IMR-90 (cell line): ENCODE measurements around the gene MAP3K5. TPM values are rescaled to one million over a fixed set of nuclear protein-coding genes. Genes with fewer than 3 reads are reported as not detected.

Experiments used
- ATAC-seq: fragments of 200-7000 bp; cut with Tn5 transposase; 2 replicates; pipeline ENCODE4 v1.9.1; 2020; ENCODE audit warnings: low read depth, mild to moderate bottlenecking, moderate library complexity
- BruUV-seq: library from RNA; stranded (reverse); fragments of 400-500 nt; replicated peaks from 2 replicates; lab custom pipeline; 2021; lab: Mats Ljungman, UMichigan
- CTCF ChIA-PET: fragments of 300-600 bp; formaldehyde crosslinking; extraction: SDS; loops from one replicate; lab custom pipeline; 2021; ENCODE audit warnings: antibody characterized with exemption; lab: Yijun Ruan, JAX
- POLR2A ChIA-PET: fragments of 300-600 bp; sonication (Branson Sonifier 250); formaldehyde crosslinking; loops from one replicate; lab custom pipeline; 2022; ENCODE audit warnings: antibody characterized with exemption; ENCODE audit not compliant: unreplicated experiment; lab: Charles Lee
- DNase-seq: peaks from one replicate; pipeline ENCODE4 v3.0.0; 2013
- H2AFZ ChIP-seq: replicated peaks from 2 replicates; pipeline ENCODE3; 2013; ENCODE audit warnings: low read length, mild to moderate bottlenecking; ENCODE audit not compliant: poor library complexity
- H2AK5ac ChIP-seq: 2 replicates; pipeline ENCODE4 v1.6.1; 2013; ENCODE audit warnings: low read depth, low read length, inconsistent platforms
- H2AK9ac ChIP-seq: replicated peaks from 2 replicates; pipeline ENCODE3; 2013; ENCODE audit warnings: mild to moderate bottlenecking, low read depth, low read length, moderate library complexity; ENCODE audit not compliant: poor library complexity
- H2BK120ac ChIP-seq: 2 replicates; pipeline ENCODE4 v1.6.1; 2013; ENCODE audit warnings: low read depth, low read length, inconsistent platforms
- H2BK15ac ChIP-seq: 3 replicates; pipeline ENCODE4 v1.6.1; 2013; ENCODE audit warnings: low read depth, low read length, inconsistent platforms
- H2BK20ac ChIP-seq: 2 replicates; pipeline ENCODE4 v1.6.1; 2013; ENCODE audit warnings: low read depth, mild to moderate bottlenecking, inconsistent platforms, low read length, moderate library complexity
- H2BK5ac ChIP-seq: 2 replicates; pipeline ENCODE4 v1.6.1; 2013; ENCODE audit warnings: mild to moderate bottlenecking, low read depth, low read length, inconsistent platforms; ENCODE audit not compliant: poor library complexity, severe bottlenecking
- H3K14ac ChIP-seq: replicated peaks from 2 replicates; pipeline ENCODE4 v1.6.1; 2013; ENCODE audit warnings: low read depth, low read length, inconsistent platforms
- H3K18ac ChIP-seq: 2 replicates; pipeline ENCODE4 v1.6.1; 2013; ENCODE audit warnings: low read depth, low read length, control low read depth
- H3K23ac ChIP-seq: 2 replicates; pipeline ENCODE4 v1.6.1; 2013; ENCODE audit warnings: low read depth, low read length, inconsistent platforms
- H3K27ac ChIP-seq: 2 replicates; pipeline ENCODE4 v1.5.1; 2013; ENCODE audit warnings: mild to moderate bottlenecking, control low read depth, low read length; ENCODE audit not compliant: insufficient read depth
- H3K27me3 ChIP-seq: 2 replicates; pipeline ENCODE4 v1.6.1; 2013; ENCODE audit warnings: low read length; ENCODE audit not compliant: control insufficient read depth, insufficient read depth
- H3K36me3 ChIP-seq: 2 replicates; pipeline ENCODE4 v1.6.1; 2013; ENCODE audit warnings: low read length, mixed read lengths; ENCODE audit not compliant: control insufficient read depth, insufficient read depth
- H3K4ac ChIP-seq: 2 replicates; pipeline ENCODE4 v1.6.1; 2013; ENCODE audit warnings: low read depth, low read length, inconsistent platforms
- H3K4me1 ChIP-seq: 2 replicates; pipeline ENCODE4 v1.6.1; 2013; ENCODE audit warnings: low read length, mixed read lengths; ENCODE audit not compliant: control insufficient read depth, insufficient read depth
- H3K4me2 ChIP-seq: 2 replicates; pipeline ENCODE4 v1.6.1; 2013; ENCODE audit warnings: low read depth, mild to moderate bottlenecking, control low read depth, low read length, moderate library complexity
- H3K4me3 ChIP-seq: 2 replicates; pipeline ENCODE4 v1.5.1; 2013; ENCODE audit warnings: low read depth, mild to moderate bottlenecking, control low read depth, low read length, moderate library complexity; ENCODE audit not compliant: insufficient read depth
- H3K56ac ChIP-seq: 2 replicates; pipeline ENCODE4 v1.6.1; 2013; ENCODE audit warnings: low read length, inconsistent platforms; ENCODE audit not compliant: insufficient read depth; ENCODE audit errors: extremely low read depth
- H3K79me1 ChIP-seq, 2 experiments: 2 replicates each; pipeline ENCODE4 v1.6.1; 2013; ENCODE audit warnings: low read length in 2 of 2, inconsistent platforms in 1 of 2, low read depth in 1 of 2
- H3K9ac ChIP-seq: 2 replicates; pipeline ENCODE4 v1.6.1; 2013; ENCODE audit warnings: low read depth, low read length, control low read depth
- H3K9me1 ChIP-seq: 2 replicates; pipeline ENCODE4 v1.6.1; 2013; ENCODE audit warnings: low read length, inconsistent platforms; ENCODE audit not compliant: insufficient read depth
- H3K9me3 ChIP-seq: 2 replicates; pipeline ENCODE4 v1.6.1; 2013; ENCODE audit warnings: low read length; ENCODE audit not compliant: control insufficient read depth, insufficient read depth
- H4K20me1 ChIP-seq: 2 replicates; pipeline ENCODE4 v1.6.1; 2013; ENCODE audit warnings: low read length, inconsistent platforms; ENCODE audit not compliant: insufficient read depth
- H4K5ac ChIP-seq: 2 replicates; pipeline ENCODE4 v1.6.1; 2013; ENCODE audit warnings: mild to moderate bottlenecking, low read depth, low read length, control low read depth
- H4K8ac ChIP-seq, 2 experiments: 2 replicates each; pipeline ENCODE4 v1.6.1; 2013; ENCODE audit warnings: low read depth in 2 of 2, low read length in 2 of 2, control low read depth in 1 of 2, inconsistent platforms in 1 of 2
- H4K91ac ChIP-seq: 2 replicates; pipeline ENCODE4 v1.6.1; 2013; ENCODE audit warnings: low read depth, low read length, inconsistent platforms; ENCODE audit not compliant: insufficient read depth
- CEBPB ChIP-seq: IDR thresholded peaks from 2 replicates; pipeline ENCODE4 v1.6.1; 2012; ENCODE audit warnings: low read depth, low read length, improper control_type of control experiment
- MAFK ChIP-seq: IDR thresholded peaks from 2 replicates; pipeline ENCODE4 v1.6.1; 2012; ENCODE audit warnings: low read depth, low read length, improper control_type of control experiment
- SMC3 ChIP-seq: fragments of 150-350 bp; IDR thresholded peaks from 2 replicates; pipeline ENCODE4 v1.6.1; 2016; ENCODE audit warnings: low read depth, mild to moderate bottlenecking, antibody characterized with exemption, low read length, moderate library complexity
- WGBS, 2 experiments: methylation state at CpG; one replicate each; pipeline versions ENCODE4 v1.1.5 to v1.1.7; 2013; ENCODE audit warnings: missing lambda C conversion rate in 2 of 2; ENCODE audit not compliant: insufficient read length in 1 of 2; ENCODE audit errors: extremely low coverage in 2 of 2; 5-methylcytosine and 5-hydroxymethylcytosine counted together
- dilution Hi-C: fragments of 300-500 bp; cut with HindIII; formaldehyde crosslinking; loops from one replicate; pipeline ENCODE4 v1.14.3; 2018; ENCODE audit warnings: low sequenced_read_pairs; ENCODE audit not compliant: unreplicated experiment
- in situ Hi-C: fragments of 300-500 bp; cut with MboI; formaldehyde crosslinking; loops from 3 replicates; pipeline ENCODE4 v1.14.3; 2019; ENCODE audit warnings: low sequenced_read_pairs, inconsistent platforms, mixed read lengths
- intact Hi-C: fragments of 100-400 bp; cut with micrococcal nuclease; formaldehyde crosslinking; loops from 2 replicates; pipeline ENCODE4 v1.10.0; 2022
- polyA plus RNA-seq, 3 experiments: library from polyadenylated mRNA; depleted of rRNA; stranded (reverse); fragments of >200 nt; gene quantifications; 2 replicates each; pipeline ENCODE4 v1.2.3, GENCODE V29; 2012; ENCODE audit warnings: low replicate concordance in 1 of 3
- total RNA-seq: library from RNA; depleted of rRNA; stranded (reverse); fragments of >200 nt; gene quantifications from 2 replicates; pipeline ENCODE4 v1.2.3, GENCODE V29; 2012

The MAP3K5 gene
- total and polyA plus RNA-seq, 2 of the 4 experiments (the other 2 are of a cell fraction): 5.4 to 17.6 TPM

DNA sequence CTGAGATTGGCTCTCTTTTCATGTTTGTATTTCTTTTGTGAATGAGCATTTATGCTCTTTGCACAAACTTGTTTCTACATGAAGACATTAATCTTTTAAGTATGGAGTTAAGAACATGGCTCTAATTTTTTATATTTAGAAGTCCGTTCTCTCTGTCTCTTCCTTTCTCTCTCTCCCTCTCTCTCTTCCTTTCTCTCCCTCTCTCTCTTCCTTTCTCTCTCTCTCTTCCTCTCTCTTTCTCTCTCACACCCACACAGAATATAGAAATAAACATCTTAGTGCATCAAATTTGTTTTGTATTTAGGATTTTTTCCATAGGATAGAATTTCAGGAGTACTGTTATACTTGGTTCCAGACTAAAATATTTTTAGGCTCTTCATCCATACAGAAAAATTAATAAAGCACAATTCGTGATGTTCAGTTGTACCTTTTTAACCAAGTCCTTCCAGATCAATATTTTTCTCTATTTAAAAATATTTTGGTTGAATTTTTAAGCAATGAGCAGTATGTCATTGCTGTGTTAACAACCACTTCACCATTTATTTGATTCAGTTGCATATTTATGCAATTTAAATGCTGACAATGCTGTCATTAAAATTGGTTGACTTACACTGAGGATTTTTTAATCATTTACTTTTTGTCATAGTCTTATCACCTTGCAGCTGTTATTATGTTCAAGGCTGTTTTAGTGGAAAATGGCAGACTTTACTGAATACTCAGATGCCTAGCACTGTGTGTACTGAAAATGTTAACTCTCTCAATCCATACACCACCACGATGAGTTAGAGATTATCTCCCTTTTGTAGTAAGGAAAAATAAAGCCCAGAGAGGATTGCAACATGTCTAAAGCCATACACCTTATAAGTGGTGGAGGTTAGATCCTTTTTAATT lies 129.7 kb downstream of the MAP3K5 start:
- Histone ChIP-seq H4K8ac (no peak overlapping the region), H3K4ac (no peak overlapping the region), H3K23ac (no peak overlapping the region), H2BK15ac (no peak overlapping the region), H2BK5ac (no peak overlapping the region), H3K4me1 (no peaks in the 10 kb centered on the region), H3K14ac (no peak overlapping the region), H3K56ac (no peak overlapping the region), H2AK5ac (no peak overlapping the region), H3K18ac (no peak overlapping the region), H3K79me1 (0 out of 4 replicates have a peak, but pooled peaks cover 0 to 4% of the 10 kb centered on the region in 2 experiments), H2BK120ac (no peak overlapping the region), H2AFZ (no peak overlapping the region), H4K91ac (no peak overlapping the region), H3K9me3 (no peaks in the 10 kb centered on the region), H4K5ac (no peak overlapping the region), H3K9ac (no peak overlapping the region), H2BK20ac (no peak overlapping the region), H3K4me3 (no peak overlapping the region), H4K20me1 (no peaks in the 10 kb centered on the region), H3K9me1 (peaks cover 4% of the 10 kb centered on the region), H3K4me2 (no peak overlapping the region), H2AK9ac (no peak overlapping the region), H3K27ac (no peak overlapping the region), H3K27me3 (no peaks in the 10 kb centered on the region), H3K36me3 (peaks cover 5% of the 10 kb centered on the region)
- CTCF ChIA-PET: no interaction called here
- no TSS peak for BruUV-seq
- dilution Hi-C loops: no loop called here
- DNase-seq: no peak
- no peak for ATAC-seq
- intact Hi-C loops: no loop called here
- in situ Hi-C loops: no loop called here
- POLR2A ChIA-PET: no interaction called here
- no CpG with 5 or more reads among the region's 3 CpGs for WGBS, 2 experiments
- TF ChIP-seq SMC3 (no peak), CEBPB (peak; percentile 11; the same call in 1 of the 2 replicates), MAFK (peak; percentile 4; the same call in 1 of the 2 replicates)
